NCI-H774 (cell line): ENCODE data around the gene NUP214.
"Not testable (repeated sequence)": the region's sequence is repeated elsewhere in the genome, so short reads cannot be mapped to it uniquely, and the experiment has no call there.

Experiments
- DNase-seq: peaks from one replicate; lab custom pipeline; 2025; lab: John Stamatoyannopoulos, UW

The NUP214 gene

DNA sequence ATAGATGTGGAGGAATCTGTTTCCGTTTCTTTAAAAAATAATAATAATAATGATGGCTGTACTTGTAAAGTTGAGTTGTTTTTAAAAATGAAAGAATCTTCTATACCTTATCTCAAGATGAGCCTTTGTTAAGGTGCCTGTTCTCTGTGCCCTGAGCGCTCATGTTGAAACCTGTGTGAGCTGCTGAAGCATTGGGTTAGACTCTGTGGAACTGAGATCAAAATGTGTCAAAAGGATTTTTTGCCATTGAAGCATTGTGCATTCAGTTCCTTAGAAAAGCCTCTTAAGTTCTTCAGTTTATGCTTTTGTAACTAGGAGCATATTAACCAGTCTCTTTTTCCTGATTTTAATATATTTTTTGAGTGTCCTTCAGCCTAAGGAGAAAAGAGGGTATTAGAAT lies 67.7 kb downstream of the NUP214 start:
- no peak for DNase-seq

DNA sequence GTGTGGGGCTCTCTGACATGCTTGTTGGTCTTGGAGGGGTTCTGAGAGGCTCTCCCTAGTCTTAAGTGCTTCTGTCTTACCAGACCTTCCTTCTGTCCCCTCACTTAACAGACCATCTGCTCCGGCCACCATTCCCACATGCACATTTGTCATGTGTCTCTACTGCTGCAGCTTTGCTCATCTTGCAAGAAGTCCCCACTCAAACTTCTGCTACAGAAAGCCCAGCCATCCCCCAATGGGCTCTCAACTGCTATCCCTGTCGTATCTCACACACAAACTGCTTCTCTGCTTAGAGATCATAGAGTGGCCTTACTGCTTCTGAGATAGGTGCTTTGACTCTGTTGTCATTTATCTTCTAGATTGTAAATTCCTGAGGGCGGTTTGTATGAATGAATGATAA lies 69.4 kb downstream of the NUP214 start:
- DNase-seq: no peak

DNA sequence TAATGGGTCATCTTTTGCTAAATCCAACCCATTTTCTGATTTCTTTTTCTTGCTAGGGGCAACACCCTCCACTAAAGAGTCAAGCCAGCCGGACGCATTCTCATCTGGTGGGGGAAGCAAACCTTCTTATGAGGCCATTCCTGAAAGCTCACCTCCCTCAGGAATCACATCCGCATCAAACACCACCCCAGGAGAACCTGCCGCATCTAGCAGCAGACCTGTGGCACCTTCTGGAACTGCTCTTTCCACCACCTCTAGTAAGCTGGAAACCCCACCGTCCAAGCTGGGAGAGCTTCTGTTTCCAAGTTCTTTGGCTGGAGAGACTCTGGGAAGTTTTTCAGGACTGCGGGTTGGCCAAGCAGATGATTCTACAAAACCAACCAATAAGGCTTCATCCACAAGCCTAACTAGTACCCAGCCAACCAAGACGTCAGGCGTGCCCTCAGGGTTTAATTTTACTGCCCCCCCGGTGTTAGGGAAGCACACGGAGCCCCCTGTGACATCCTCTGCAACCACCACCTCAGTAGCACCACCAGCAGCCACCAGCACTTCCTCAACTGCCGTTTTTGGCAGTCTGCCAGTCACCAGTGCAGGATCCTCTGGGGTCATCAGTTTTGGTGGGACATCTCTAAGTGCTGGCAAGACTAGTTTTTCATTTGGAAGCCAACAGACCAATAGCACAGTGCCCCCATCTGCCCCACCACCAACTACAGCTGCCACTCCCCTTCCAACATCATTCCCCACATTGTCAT lies 72.0 kb downstream of the NUP214 start:
- no peak for DNase-seq

DNA sequence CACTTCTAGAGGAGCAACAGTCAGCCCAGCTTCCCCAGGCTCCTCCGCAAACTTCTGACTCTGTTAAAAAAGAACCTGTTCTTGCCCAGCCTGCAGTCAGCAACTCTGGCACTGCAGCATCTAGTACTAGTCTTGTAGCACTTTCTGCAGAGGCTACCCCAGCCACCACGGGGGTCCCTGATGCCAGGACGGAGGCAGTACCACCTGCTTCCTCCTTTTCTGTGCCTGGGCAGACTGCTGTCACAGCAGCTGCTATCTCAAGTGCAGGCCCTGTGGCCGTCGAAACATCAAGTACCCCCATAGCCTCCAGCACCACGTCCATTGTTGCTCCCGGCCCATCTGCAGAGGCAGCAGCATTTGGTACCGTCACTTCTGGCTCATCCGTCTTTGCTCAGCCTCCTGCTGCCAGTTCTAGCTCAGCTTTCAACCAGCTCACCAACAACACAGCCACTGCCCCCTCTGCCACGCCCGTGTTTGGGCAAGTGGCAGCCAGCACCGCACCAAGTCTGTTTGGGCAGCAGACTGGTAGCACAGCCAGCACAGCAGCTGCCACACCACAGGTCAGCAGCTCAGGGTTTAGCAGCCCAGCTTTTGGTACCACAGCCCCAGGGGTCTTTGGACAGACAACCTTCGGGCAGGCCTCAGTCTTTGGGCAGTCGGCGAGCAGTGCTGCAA lies 72.8 kb downstream of the NUP214 start:
- no peak for DNase-seq

DNA sequence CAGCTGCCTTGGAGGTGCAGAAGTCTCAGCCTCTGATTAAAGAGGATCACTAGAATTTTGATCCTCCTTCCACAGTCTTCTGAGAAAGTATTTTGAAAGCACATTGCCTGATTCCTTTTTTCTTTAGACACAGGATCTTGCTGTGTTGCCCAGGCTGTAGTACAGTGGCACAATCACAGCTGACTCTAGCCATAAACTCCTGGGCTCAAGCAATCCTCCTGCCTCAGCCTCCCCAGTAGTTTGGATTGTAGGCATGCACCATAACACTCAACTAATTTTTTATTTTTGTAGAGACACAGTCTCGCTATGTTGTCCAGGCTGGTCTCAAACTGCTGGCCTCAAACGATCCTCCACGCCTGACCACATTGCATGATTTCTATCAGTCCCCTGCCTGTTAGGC lies 76.5 kb downstream of the NUP214 start:
- no peak for DNase-seq

DNA sequence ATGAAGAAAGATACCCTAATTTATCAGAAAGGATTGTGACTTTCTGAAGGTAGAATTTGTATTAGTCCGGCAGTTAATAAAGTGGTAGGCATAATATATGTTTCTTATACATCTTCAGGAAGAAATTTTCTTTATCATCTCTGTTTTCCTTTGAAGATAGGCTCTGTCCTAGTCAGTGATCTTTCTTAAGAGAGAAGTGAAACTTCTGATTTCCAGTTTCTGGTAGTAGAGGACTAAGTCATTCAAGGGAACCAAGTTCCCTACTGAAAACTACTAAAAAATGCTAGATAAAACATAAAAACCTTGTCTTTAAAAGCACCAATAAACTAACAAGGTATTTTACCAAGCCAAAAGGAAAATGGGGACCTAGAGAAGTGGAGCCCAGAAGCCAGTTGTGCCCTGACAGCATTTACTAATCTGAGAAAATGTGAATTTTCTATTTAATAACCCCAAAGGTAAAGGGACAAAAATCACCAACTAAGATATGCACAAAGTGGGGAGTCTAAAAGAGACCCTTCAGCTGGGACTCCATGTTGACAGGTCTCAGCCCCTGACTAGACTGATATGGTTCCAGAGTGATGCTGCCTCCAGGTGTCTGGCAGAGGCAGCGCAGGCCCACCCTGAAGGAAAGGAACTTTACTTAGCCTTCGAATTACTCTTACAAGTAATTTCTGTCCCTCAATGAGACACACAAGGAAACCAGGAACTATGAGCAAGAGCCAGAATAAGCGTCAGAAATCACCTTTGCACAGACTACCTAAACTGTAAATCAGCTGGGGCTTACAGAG lies 78.2 kb downstream of the NUP214 start:
- DNase-seq: no peak

DNA sequence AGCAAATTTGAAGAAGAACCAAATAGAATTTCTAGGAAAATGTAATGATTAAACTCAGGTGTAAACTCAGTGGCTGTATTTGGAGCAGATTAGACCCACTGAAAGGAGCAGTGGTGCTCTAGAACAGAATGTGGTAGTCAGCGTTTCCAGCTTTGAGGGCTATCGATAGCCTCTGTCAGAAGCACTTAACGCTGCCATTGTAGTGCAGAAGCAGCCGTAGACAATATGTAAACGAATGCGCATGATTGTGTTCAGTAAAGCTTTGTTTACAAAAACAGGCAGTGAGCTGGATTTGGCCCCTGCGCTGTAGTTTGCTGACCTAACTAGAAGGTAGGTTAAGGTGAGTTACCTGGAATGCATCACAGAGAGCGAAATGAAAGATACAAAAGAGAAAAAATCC lies 78.9 kb downstream of the NUP214 start:
- no peak for DNase-seq

DNA sequence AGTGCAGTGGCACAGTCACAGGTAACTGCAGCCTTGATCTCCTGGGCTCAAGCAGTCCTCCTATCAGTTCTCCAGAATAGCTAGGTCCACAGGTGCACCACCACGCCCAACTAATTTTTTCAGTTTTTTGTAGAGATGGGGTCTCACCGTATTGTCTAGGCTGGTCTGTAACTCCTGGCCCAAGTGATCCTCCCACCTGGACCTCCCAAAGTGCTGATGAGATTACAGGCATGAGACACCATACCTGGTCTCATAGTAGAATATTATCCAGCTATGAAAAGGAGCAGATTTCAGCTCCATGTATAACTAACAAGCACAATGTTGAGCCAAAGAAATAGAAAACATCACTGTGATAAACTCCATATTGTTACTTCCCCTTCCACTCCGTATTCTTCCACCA lies 81.1 kb downstream of the NUP214 start:
- no peak for DNase-seq

DNA sequence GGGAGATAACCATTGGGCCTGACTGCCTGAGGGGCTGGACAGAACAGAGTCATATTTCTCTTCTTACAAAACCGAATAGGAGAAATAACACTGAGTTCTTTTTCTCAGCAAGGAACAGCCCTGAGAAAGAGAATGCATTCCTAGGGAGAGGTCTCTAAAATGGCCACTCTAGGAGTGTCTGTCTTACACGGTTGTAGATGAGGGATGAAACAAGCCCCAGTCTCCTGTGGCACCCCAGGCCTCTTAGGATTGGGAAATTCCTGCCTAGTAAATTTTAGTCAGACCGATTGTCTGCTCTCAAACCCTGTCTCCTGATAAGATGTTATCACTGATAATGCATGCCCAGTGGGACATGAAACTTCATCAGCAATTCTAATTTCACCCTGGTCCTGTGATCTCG lies 86.5 kb downstream of the NUP214 start:
- not testable (repeated sequence) for DNase-seq

DNA sequence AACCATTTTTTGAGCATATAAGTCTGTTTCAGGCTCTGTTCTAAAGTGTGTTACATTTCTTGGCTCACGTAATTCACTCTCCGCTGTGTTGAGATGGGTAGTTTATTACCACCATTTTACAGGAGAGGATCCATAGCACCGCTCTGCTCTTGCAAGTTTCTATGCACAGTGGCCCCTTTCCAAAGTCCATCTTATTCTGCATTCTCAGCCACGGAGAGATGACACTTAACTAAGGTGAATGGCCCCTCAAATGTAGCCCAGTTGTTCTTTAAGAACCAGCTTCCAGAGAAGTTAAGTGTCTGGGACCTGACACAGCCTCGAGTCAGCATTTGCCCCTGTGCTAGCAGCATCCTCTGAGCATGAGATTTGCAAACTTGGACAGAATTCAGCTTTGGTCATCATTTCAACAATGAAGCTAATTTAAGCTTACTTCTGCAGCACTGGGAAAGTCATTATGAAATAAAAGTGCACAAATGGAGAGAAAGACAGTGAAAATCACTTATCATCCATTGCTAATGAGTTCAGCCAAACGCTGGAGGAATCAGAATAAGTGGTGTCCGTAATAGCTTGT lies 89.0 kb downstream of the NUP214 start:
- no peak for DNase-seq

DNA sequence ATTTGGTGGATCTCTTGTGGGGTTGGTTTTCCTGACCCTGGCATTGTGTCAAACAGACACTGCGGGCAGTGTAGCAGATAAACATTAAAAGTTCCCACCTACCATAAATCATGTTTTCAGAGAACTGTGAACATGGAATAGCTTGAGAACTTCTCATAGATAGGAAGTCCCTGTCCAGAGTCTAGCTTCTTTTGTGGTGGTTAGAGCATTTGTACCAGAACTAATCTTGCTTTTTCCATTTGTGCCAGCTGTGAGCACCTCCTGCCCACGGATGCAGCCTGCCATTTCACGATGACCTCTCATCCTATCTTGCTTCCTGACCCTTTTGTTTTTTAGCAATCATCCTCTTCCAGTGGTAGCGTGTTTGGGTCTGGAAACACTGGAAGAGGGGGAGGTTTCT lies 89.5 kb downstream of the NUP214 start:
- no peak for DNase-seq

DNA sequence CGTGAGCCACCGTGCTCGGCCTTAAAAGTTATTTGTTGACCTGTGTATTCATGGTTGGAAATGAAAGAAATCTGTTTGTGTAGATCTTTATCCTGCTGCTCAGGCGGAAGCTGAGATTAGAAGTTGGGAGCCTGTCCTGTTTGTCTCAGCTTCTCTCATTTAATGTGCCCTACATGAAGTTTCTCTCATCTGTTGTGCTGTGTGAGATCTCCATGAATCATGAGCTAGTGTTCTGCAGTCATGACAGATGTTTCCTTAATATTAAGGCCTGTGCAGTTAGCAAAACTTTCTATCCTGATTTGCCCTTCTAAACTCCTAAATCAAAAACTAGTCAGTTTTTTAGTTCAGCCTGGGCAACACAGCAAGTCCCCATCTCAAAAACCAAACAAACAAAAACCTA lies 91.4 kb downstream of the NUP214 start:
- no peak for DNase-seq

DNA sequence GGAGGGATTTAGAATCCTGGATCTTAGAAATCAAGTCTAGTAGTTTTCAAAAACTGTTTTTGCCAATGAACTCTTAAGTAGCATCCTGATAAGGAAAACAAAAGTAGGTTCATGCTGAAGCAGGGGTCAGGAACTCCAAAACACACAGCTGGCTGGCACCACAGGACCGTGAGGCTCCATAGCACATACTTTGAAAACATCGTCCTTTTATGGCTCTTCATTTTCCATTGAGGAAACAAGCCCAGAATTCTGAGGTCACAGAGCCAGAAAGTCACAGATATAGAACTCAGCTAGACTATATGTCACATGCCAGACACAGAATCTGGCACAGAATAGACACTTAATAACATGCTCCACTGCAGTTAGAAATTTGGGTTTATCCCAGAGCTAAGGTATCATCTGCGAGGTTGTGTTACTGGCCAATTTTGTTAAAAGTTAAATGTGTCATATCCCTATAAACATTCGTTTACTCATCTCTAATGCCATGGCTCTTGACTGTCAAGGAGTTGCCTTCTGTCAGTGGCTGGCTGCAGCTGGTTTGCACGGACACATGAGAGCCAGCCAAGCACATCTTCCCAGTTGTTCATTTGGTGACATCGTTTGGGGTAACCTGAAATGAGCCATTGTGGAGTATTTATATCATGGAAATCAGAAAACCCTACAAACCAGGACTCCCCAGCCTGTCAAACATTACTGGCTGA lies 92.1 kb downstream of the NUP214 start:
- no peak for DNase-seq

DNA sequence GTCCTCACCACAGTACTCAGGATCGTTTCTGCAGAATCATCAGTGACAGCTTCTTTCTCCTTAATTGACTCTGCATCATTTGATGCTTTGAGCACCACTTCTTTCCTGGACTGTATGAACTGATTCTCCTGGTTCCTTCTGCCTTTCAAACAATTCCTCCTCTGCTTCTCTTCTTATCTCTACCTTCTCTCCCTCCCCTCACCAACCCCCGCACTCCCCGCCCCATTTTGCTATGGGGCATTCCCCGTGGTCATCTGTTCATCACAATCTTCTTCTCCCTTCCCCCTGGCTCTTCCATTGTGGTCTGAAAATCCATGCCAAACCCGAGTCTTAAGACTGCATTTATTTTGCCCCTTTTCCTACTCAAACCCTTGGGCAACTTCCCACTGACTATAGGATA lies 93.0 kb downstream of the NUP214 start:
- no peak for DNase-seq

DNA sequence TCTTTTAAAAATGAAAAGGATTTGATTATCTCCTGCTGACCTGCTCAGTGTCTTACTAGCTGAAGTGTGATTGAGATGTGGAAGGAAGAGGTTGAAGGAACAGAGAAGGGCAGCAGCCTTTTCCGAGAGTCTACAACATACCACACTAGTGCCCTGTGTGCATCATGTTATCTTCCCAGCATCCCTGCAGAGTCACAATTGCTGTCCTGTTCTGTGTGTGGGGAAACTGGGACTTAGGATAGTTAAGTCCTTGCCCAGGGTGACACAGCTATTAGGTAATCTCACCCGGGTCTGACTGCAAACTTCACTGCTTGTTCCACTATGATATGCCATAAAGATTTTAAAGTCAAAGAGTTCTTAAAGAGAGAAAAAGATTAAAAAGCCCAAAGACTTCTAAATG lies 95.1 kb downstream of the NUP214 start:
- DNase-seq: no peak

DNA sequence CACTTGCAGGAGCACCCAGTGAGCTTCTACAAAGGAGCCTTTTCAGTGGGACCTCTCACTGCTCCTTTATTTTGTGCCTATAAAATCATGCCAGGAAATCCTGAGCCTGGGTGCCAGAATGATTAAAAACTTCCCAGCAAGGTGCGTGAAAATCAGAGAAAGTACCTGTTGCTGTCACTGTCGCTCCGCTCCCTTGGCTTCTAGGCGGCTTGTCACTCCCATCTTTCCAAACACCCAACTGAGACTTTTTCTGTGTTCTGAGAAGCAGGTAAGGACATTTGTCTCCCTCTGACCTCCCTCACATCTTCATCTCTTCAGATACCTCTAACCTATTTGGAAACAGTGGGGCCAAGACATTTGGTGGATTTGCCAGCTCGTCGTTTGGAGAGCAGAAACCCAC lies 97.1 kb downstream of the NUP214 start:
- DNase-seq: no peak

DNA sequence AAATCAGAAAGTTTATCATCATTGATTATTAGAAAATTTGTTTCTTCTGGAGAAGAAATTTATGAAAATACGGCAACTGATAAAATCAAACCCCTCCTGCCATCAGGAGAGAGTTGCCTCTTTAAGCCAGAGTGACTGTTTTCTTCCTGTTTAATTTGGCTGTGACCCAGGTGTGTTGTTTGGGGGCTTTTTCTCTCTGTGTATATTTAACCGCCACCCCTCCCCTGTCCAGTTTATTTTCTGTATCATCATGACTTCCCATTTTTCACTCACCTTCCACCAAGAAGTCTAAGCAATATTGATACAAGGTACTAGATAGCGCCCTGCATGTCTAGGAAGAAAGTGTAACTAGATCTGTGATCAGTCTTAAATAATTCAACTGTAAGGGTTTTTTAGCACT lies 100.8 kb downstream of the NUP214 start:
- DNase-seq: no peak

DNA sequence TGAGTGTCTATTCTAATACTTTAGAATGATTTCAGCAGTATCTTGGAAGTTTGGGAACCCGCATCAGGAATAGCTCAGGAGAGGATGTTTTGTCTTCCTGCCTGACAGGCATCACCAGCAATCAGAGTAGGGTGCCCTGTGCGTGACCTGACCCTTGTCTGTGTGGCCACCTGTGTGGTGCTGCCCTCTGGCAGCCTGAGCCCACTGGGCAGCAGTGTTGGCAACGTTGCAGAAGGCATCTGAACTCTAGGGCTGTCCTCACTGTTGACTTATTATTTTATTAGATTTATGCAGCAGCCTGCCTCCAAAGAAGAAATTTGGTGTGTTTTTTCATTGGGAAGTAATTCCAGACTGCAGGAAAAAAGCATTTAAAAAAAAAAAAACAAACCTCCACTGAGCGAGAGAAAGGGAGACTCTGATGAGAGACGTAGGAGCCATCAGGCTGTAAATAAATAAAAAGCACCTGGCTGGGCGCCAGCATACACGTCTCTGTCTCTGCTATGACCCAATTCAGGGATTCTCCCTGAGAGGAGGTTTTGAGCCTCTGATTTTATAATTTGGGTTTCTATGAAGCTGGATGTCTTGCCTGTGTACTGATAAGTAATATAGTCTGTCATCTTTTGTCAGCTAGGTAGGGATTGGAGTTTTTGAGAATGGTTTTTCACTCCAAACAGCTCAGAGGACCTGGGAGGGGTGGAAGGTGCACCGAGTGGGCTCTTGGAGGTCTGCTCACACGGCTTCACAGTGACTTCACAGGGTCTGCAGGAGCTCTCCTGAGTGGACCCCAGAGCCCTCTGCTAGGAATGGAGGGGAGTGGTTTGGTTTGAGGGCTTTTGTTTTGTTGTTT lies 101.9 kb downstream of the NUP214 start:
- peak; percentile 23 for DNase-seq

DNA sequence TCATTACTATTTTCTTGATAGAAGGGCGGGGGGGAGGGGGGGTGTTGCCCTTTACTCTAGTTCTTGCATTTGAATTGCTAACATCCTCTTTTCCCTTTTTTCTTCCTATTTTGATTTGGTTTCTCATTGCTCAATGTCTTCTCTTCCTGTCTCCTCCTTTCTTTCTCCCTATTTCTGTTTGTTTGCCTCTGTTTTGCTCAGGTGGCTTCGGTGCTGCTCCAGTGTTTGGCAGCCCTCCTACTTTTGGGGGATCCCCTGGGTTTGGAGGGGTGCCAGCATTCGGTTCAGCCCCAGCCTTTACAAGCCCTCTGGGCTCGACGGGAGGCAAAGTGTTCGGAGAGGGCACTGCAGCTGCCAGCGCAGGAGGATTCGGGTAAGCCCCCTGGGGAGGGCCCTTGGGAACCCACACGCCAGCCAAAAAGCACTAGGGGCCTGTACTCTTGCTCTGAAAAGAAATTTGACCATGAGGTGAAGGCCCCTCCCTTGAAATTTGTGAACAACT lies 102.6 kb downstream of the NUP214 start:
- no peak for DNase-seq

DNA sequence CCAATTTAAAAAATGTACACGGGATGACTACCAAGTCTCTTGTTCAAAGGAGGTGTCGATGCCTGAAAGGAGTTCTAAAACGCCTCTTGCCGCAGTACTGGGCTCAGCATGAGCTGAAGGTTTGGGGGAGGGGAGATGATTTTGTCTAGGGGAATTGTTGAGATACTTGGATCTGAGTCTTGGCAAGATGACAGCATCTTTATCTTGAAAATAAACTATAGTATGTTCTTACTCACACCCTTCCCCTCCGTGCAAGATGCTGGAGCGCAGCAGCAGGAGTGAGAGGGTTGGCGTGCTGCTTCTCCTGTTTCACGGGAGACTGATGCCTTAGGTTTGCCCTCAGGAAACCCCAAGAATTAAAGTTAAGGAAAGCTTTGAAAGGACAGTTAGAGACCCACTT lies 103.6 kb downstream of the NUP214 start:
- DNase-seq: no peak

DNA sequence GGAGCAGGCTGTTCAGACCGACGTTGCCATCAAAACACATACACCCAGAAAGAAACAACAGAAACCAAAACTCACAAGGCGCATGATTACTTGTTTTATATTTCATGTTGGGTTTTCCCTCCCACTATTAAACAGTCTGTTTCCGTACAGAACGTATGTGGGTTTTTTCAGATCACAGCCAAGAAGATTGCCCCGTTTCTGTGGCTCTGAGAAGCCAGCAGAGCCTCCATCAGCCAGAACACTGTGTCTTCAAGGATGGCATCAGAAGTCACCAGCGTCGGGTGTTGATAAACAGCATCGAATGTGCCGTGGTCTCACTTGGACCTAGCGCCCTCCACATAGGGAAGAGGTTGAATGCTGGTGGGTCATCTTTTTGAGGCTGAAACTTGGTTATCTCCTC lies 108.2 kb downstream of the NUP214 start:
- DNase-seq: no peak
